Head of caudate nucleus (tissue), 42 donors: ENCODE results near the gene LYST.
"Not testable (repeated sequence)": the region's sequence is repeated elsewhere in the genome, so short reads cannot be mapped to it uniquely, and the experiment has no call there.

Source experiments
- DNase-seq, 42 donors: peaks; one replicate each; pipeline versions ENCODE4 v3.0.0 to v3.0.0-alpha.2; 2020 to 2021; ENCODE audit warnings: mixed read lengths in 7 of 42
- intact Hi-C: fragments of 100-400 bp; cut with DNase I; formaldehyde crosslinking; loops from one replicate; pipeline ENCODE4 v1.15.0; 2022

Gene LYST

DNA sequence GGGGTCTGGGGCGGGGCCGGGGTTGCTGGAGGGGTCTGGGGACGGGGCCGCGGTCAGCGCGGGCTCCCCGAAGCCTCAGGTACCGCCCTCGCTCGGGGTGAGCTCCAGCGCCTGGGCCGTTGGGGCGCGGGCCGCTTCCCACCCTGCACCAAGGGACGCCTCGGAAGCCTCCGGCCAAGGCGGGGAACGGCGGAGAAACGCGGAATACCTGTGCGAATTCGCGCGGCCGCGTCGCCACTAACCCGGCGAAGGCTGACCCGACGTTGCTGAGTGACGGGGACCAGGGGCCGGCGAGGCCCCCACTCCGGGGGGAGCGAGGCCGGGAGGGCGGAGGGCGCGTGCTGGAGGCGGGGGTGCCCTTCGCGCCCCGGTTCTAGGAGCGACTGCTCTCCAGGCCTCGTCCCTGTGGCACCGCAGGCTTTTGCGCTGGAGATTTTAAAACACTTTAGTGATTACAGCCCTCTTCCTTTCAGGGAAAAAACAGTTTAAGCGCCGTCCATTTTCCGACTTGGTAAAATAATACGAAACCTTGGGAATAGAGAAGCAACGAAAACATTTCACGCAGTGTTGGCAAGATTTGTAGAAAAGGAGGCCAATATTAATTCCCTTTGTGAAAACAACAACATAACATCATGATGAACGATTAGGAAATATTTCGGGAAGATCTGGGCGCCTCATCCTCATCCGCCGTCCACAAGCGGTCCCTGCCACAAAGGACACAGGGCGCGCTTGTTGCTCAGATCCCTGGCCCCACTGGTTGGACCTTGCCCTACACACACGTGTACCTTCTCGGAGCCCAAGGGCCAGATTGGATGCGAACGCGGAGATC, 216.2 kb downstream of the LYST start:
- intact Hi-C loops: no loop called here
- peak in 1 of 42 donors; percentile 10 for DNase-seq

DNA sequence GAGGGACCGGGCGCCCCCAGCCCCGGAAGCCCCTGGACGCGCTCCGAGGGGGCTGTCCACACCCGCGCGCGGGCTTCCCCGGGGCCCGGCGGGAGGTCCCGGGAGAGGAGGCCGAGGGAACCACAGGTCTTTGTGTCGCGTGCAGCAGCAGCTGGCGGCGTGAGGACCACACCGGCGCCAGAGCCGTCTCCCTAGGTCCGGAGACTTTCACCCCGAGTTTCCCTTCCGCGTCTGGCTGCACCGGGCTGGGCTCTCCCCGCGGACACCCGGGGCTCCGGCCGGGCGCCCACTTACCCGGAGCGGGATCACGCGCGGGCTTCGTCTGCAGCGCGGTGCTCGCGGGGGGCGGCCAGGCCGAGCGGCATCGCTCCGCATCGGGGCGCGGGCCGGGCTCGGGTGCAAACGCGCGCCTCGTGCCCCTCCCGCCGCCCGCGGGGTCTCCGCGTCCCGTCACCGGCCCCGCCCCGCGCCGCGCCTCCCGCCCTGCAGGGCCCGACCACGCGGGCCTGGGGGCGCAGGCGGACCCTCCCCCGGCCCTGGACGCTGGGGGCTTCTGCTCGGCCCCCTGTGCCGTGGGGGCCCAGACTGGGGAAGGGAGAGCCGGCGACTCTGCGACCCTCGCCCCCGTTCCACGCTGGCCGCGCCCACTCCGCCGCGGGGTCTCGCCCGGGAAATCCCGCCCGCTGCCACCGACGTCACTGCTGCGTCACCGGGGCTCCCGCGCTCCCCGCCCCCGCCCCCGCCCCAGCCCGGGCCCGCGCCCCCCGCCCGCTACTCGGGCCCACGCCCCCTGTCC, 217.1 kb downstream of the LYST start, which contains the start of gene GNG4:
GNG4 (minus strand) TSS at position 417 of the 796 bp plus-strand sequence. CDS start 65,946 bp downstream, outside the sequence.
- intact Hi-C loops: no loop called here
- peak in 20 of 42 donors; percentile 21 to 72 (median 43) for DNase-seq

DNA sequence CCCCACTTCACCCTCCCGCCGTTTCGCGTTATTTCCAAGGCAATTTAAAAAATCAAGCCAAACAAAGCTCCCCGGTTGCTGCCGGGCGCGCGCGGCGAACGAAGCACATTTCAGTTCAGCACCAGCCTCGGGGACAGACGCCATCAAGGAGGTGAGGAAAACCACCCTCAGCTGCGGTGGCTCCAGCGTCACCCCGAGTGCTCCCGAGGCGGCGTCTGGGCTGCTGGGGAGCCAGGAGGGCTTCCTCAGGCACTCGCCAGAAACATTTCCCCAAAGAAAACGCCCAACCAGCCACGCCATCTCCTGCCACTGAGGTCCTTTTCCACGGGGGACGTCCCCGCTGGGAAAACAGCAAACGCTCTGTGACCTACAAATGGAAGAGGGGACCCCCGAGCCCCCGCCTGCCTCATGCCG, 217.7 kb downstream of the LYST start:
- peak in 35 of 42 donors; percentile 28 to 73 (median 50) for DNase-seq
- intact Hi-C loops: no loop called here

DNA sequence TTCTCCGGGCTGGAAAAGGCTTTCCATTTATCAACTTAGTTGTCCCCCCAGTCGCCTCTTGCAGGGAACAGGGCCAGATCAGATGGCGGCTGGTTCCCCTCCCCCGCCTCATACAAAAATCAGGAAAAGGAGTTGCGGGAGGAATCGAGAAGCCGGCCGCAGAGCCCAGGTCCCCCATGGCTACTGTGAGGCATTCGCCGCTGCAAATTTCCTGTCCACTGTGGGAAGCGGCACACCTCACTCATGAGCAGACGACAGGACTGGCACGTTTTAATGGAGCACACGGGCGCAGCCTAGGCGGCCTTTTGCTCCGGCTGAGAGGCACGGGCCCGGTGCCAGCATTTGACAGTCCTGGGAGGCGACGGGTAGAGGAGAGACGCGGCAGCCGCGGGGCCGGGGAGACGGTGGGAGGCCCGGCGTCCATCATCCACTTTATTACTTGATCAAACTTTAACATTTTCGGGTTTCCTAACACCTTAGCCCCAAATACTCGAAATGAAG, 218.2 kb downstream of the LYST start:
- intact Hi-C loops: no loop called here
- peak in 21 of 42 donors; percentile 19 to 67 (median 45) for DNase-seq

DNA sequence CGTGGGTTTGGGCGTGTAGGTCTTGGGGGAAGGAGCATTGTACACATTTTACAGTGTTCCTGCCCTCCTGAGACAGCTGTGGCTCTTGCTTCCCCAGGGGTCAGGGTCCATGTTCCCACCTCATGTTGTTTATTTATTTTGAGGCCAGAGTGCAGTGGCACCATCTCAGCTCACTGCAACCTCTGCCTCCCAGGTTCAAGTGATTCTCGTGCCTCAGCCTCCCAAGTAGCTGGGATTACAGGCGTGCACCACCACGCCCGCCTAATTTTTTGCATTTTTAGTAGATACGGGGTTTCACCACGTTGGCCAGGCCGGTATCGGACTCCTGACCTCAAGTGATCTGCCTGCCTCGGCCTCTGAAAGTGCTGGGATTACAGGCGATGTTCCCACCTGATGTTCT, 219.2 kb downstream of the LYST start:
- DNase-seq, intact Hi-C loops: not testable (repeated sequence)

DNA sequence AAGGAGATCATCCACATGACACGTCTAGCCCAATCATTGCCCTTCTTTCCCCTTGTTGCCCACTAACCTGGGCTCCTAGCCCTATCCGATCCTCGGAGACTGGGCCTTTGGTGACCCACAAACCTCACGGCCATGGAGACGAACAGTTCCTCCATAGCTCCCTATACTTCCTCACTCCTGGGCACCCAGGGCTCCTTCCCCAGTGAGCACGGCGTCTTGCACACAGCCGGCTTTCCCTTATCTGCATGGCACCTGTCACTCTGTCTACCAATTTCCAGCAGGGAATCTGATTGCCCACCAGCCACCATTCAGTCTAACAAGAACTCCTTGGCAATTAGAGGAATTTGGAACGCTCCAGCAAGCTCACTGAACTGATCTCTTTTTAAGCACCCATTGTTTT, 220.2 kb downstream of the LYST start:
- no peak for DNase-seq
- intact Hi-C loops: no loop called here

DNA sequence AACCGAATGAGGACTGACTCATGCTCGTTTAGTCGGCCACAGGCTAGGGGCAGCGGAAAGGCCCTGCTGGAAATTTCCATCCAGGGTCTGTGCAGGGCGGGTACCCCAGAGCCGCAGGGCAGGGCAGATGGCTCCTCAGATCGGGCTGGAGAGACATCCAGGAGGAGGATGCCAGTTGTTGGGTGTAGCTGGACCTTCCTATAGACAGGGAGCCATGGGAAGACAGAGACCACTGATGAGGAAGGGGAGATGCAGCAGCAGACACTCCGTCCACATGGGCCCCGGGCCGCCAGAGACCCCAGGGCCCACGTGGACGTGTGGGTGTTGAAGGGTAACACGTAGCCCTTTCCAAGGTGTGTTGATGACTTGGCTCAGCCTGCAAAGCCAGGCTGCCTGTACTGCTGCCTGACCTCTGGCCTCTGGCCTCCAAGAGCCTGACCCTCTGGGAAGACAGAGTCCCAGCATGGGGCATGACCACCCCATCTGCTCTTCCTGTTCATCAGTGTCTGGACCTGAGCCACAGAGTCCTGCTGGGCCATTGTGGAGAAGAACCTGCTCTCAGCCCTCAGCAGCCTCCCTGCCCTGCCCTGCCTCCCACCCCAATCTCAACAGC, 221.9 kb downstream of the LYST start:
- DNase-seq: peak in 2 of 42 donors; percentile 0 to 22
- intact Hi-C loops: no loop called here

DNA sequence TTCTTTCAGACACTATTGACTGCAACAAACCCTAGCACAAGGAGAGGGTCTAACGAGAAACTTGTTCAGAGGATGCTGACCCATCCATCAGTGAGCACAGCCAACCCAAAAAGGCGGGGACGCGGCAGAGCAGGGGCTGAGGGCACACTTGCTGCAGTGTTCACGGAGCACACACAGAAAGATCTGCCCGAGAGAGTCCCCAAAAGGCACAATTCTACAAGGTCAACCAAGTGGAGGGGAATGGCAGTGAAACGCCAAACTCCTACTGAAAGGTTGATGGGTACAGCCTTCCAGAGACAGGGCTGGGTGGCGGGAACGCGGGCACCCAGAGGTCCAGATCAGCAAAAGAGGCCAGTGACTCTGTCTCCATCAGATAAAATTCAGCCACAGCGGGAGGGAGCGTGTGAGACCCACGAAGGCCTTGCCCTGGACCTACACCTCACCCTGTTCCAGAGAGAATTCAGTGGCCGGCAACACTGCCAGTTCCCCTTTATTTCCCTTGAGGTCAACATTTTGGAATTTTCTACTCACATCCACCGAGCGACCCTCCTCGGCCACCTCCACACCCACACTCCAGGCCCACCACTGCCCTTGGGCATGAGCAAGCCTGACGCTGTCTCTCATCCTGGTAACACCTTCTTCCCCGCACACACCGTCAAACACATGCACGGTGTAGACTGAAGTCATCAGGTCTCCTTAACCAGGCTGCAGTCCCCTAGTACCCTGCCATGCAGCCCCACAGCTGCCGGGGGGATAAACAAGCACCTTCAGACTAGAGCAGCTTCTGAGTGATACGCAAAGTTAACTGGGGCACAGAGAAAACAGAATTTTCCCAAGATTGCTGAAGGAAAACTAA, 222.6 kb downstream of the LYST start:
- intact Hi-C loops: no loop called here

DNA sequence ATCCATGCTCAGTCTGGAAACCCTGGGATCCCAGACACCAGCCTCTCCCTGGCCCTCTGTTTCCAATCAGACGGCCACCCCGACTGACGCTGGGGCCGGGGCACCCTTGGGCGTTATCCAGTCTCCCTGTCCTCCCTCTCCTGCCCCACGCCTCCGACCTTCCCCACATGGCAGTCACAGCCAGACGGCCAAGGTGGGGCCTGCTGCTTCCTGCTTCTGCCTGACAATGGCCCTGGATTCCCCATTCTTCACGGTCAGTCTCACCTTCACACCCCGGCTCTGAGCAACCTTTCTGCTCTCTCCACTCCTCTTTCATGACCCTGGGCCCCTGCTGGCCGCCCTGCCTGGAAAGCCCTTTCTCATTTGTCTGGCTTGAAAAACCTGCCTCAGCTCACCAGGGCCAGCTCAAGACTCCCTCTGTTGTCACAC, 223.7 kb downstream of the LYST start:
- intact Hi-C loops: no loop called here
- DNase-seq: peak in 1 of 42 donors; percentile 1

More for the DNA sequence above, 222.6 kb downstream of the LYST start:
- peak in 2 of 42 donors; percentile 0 to 31 for DNase-seq

DNA sequence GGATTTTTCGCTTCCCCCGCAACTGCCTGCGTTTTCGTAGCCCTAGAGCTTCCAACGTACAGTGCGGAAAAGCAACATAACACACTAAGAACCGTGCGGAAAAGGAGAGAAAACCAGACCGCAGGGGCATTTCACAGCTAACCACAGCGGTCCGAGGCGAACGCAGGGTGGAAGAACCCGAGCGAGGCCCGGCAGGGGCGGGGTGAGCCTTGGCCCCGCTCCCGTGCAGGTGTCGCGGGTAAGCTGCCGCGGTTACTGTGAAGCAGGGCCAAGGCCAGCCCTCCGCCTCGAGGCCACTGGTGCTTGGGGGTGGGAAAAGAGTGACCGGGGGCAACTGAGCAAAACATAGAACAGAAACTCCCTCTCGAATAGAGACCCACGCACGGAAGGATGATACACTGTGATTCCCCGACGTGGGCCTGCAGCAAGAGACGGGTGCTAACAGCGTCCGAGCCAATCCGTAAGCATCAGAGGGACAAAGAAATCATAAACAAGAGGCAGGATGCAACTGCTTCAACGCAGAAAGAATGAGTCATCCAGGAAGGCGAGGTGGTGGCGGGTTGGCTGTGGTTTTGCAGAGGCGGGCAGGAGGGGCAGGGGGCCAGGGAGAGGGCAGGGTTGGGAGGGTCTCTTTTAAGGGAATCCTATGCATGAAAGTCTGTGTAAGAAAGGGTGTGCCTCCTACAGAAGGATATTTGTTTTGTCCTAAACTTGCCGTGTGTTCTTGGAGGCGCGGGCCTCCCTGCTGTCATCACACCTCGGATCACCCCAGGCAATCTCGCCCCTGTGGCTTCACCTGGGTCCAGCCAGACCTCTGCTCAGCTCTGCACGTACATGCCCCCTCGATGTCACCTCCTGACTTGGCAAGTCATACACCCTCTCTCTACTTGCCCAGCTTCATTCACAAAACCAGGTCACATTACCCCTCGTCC, 224.4 kb downstream of the LYST start:
- intact Hi-C loops: no loop called here
- DNase-seq: peak in 1 of 42 donors; percentile 1

DNA sequence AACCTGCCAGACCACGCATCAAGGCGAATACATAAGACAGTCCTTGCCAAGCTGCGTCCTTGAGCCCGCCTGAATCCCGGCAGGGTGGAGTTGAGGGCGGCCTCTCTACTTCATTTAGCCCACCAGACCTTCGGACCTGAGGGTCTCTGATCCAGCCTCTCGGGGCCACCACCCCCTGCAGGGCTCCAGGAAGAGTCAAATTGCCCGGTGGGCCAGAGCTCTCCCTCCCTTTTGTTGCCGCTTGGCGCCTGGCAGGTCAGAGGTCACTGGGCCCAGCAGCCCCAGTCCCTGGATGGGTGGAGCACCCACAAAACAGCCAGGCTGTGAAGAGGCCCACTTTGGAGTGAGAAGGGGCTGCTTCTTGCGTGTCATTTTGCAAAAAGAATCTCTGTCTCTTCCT, 226.1 kb downstream of the LYST start:
- intact Hi-C loops: no loop called here
- peak in 4 of 42 donors; percentile 3 to 32 (median 10) for DNase-seq

DNA sequence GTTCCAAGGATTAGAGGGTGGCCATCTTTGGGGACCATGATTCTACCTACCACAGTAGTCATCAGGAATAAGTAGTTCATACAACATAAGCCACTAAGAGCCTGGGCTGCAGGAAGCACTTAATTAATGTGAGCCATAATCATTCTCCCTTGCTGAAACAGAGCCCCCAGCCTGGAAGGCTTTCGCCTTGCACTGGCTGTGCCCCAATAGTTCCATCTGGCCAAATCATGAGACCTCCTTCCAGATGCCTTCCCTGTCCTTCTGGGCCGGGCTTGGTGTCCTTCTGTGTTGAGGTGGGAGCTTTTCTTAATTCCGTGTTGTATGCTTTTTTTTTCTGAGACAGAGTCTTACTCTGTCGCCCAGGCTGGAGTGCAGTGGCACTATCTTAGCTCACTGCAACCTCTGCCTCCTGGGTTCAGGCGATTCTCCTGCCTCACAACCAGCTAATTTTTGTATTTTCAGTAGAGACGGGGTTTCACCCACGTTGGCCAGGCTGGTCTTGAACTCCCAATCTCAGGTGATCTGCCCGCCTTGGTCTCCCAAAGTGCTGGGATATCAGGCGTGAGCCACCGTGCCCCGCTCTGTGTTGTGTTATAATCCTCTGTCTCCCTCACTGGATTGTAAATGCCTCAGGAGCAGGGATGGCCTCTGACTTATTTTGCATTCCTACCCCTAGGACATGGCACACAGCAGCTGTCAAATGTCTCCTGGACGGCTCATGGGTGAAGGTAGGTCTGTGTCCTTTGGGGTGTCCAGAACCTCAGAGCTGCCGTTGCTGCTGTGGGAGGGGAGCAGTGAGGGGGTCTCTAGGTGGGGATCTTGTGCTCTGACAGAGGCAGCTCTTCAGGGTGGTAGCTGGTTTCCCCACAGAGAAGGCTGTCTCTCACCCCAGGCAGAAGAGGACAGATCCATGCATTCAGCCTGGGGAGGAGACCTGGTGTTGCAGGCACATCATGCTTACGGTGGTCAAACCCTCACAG, 227.2 kb downstream of the LYST start:
- DNase-seq: peak in 5 of 42 donors; percentile 2 to 32 (median 7)
- intact Hi-C loops: no loop called here

DNA sequence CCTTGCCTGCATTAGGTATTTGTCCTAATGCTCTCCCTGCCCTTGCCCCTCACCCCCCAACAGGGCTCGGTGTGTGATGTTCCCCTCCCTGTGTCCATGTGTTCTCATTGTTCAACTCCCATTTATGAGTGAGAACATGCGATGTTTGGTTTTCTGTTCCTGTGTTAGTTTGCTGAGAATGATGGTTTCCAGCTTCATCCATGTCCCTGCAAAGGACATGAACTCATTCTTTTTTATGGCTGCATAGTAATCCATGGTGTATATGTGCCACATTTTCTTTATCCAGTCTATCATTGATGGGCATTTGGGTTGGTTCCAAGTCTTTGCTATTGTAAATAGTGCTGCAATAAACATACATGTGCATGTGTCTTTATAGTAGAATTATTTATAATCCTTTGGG, 228.1 kb downstream of the LYST start:
- intact Hi-C loops: not testable (repeated sequence)

DNA sequence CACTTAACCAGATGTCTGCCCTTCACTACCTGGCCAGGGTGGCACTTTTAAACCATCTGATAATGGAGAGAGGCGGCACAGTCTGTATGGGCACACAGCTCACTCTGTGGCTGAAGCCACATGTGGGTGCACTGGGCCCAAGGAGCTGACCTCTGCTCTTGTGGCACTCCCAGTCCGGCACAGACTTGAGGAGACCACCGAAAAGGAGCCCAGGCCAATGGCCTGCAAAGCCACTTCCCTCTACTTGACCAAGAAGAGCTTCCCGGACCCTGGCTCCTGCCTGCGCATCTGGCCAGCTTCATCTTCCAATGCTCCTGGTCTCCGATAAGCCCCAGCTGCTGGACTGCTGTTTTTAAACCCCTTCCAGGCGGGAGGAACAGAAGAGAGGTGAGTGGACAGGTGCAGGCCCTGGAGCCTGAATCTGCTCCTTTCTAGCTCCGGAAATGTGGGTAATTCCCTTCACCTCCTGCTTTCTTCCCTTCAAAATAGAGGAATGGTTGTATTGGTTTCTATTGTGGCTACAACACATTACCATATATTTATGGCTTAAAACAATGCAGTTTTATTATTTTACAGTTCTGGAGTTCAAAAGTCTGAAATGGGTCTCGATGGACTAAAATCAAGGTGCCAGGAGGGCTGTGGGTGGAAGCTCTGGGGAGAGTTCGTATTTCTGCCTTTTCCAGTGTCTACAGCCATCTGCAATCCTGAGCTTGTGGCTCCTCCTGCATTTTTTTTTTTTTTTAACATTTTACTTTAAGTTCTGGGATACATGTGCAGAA, 228.8 kb downstream of the LYST start:
- intact Hi-C loops: no loop called here
- peak in 4 of 42 donors; percentile 5 to 18 (median 8) for DNase-seq

More for the DNA sequence above, 228.1 kb downstream of the LYST start:
- not testable (repeated sequence) for DNase-seq

DNA sequence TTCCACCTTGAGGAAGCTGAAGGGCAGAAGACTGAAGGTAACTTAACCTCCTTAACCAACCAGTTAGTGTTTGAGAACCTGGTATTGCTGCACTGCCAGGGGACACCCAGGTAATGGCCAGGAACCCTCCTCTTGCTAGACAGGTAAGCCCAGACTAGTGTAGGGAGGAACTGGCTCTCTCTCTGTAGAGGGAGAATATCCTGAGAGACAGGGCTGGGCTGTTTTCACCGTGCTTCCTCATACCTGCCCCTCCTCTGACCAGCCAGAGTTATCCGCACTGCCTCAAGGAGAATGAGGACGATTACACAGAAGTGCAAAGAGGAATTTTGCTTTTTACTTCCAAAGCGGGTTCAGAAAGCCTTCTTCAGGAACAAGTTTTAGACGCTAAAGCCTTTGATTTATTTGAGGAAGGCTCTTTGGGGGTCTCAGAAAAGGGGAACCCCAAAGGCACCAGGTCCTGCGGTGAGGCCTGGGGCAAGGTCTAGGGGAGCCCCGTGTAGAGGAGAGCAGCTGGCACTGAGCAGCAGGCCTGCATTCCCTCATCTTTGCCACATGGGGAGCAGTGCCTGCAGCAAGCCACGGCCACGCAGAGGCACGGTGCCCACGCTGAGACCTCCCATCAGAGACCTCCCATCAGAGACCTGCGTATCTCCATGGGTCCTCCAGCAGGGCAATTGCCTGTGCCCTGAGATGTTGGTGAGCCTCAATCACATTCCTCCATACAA, 230.6 kb downstream of the LYST start:
- intact Hi-C loops: no loop called here
- DNase-seq: no peak
